22Rv1 (cell line): ENCODE data around the gene NEK10.
A peak's percentile ranks its signal among the peaks of the same experiment; 100 is the strongest.

Source experiments
- H3K27ac ChIP-seq: fragments of 450-650 bp; 2 replicates; pipeline ENCODE4 v1.5.1; 2017
- ZFX ChIP-seq: fragments of 450-650 bp; IDR thresholded peaks from 2 replicates; pipeline ENCODE4 v1.6.1; 2017; ENCODE audit warnings: antibody characterized with exemption, borderline replicate concordance
- TF ChIP-seq, protein P1 (sequence below): fragments of 450-650 bp; IDR thresholded peaks from 2 replicates; pipeline ENCODE4 v1.5.1; 2017; ENCODE audit warnings: mild to moderate bottlenecking

Gene NEK10

DNA sequence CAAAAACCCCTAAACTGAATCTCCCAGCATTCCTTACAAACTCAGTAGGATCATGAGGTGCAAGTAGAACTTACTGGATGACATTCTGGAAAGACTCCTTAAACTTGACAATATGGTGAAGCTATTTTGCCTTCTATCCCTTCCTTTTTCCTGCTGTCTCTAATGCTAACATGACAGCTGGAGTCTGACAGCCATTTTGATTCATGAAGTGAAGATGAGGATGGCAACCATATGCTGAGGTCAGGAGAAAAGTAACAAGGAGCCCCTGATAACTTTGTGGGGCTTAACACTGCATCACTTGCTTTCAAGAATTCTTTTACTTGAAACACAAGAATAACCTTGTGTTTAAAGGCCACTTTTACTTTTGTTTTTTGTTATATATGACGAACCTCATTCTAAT lies 15.0 kb upstream of the NEK10 start:
- no peak overlapping the region for H3K27ac ChIP-seq
- TF ChIP-seq, protein P1, sequence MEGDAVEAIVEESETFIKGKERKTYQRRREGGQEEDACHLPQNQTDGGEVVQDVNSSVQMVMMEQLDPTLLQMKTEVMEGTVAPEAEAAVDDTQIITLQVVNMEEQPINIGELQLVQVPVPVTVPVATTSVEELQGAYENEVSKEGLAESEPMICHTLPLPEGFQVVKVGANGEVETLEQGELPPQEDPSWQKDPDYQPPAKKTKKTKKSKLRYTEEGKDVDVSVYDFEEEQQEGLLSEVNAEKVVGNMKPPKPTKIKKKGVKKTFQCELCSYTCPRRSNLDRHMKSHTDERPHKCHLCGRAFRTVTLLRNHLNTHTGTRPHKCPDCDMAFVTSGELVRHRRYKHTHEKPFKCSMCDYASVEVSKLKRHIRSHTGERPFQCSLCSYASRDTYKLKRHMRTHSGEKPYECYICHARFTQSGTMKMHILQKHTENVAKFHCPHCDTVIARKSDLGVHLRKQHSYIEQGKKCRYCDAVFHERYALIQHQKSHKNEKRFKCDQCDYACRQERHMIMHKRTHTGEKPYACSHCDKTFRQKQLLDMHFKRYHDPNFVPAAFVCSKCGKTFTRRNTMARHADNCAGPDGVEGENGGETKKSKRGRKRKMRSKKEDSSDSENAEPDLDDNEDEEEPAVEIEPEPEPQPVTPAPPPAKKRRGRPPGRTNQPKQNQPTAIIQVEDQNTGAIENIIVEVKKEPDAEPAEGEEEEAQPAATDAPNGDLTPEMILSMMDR = no peak
- no peak for TF ChIP-seq ZFX

DNA sequence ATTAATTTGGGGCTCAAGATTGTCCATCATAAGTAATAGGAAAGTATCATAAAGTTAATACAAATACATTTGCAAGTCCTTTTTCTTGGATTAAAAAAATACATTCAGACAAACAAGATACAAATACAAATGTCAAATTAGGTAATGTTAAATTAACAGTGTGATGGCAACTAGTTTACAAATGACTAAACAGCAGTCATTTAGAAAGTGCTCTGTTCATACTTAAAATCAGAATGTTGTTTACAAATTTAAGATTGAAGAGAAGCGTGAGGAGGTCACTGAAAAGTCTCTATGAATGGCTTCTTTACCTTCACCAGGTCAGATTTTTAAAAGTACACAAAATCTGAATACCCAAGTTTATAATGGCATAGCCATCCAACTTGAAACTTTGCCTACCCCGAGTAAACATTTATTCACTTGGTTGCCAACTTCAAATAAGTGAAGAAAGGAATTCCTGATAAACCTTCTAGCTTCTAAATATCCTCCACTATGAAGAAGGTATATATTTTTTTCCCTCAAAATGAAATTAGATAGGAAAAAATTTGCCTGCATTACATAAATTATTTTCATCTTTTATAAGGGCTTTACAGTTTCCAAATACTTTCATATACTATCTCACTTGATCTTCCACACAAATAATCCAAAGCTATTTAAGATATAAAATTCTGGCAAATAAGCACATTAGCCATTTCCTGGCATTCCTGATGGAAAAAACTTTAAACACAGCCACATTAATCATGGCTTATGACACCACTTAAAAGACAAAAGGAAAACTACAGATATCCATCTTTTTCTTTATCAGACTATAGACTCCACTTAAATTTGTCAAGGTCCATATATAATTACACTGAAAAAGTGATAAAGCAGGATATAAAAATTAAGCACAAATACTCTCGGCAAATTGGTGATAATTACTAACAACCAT lies 11.5 kb upstream of the NEK10 start:
- TF ChIP-seq ZFX = no peak
- TF ChIP-seq, protein P1 = no peak
- H3K27ac ChIP-seq = no peak overlapping the region

DNA sequence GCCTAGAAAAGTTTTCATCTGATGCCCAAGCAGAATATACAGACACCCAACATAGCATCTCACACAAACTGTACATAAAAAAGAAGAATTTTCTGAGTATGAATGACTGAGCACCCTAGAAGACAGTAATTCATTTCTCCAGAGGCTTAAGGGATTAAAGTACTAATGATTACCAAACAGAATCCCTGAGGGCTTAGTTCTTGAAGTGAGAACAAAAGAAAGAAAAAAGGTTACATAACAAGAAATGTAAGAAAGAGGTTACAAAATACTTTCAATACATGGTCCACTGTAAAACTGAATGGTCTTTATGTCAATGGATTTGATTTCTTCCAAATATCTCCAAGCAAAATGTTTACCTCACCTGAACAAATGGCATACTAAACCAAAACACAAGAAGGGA lies 9.1 kb upstream of the NEK10 start:
- TF ChIP-seq ZFX = no peak
- TF ChIP-seq, protein P1 = no peak
- no peak overlapping the region for H3K27ac ChIP-seq

DNA sequence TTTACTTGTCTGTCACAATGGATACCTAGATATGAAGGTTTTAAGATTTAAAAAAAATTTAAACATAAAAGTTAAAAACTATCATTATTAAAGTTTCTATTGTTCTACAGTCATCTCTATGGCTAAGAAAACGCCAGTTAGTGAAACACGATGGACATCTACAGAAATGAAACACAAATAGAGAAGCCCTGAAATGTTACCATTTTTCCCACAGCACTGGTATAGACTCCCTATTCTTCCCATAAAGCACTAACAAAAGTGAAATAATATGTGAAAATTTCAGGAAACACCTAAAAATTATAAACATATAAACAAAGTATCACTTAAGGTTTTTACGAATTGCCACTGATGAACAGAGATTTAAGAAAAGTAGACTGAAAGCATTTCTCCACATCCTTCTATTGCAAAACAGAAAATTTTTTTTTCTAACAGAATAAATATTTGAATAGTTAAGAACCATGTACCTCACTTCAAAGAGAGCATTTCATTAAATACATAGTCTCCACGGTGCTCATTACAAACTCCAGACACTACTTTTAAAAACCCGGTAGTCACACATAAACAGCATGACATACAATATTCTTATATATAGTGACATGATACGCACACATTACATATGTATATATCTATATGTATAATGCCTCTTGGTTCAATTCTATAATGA lies 7.1 kb upstream of the NEK10 start:
- TF ChIP-seq, protein P1 = no peak
- no peak for TF ChIP-seq ZFX

DNA sequence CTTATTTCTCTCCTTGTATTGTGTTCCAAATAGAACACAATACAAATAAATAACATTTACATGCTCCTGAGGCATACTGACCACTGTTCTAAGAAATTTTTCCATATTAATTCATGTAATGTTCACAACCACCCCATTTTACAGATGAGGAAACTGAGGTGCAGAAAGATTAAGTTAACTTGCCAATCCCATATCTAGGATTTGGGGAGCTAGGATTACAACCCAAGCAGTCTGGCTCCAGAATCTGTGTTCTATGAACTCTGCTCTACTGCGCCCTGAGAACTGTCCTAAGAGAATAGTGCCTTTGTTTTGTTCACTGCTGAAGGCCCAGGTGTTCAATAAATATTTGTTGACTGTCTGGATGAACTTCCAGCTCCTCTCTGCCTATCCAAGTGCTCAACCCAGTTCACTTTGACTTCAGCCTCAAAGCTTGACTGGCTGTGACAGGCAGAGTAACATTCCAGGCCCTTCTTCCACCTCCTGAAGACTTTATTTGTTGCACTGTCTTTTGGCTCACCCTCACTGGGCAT lies 3.1 kb downstream of the NEK10 start:
- H3K27ac ChIP-seq = no peak overlapping the region
- TF ChIP-seq ZFX = no peak
- TF ChIP-seq, protein P1 = no peak

More for the DNA sequence above, 7.1 kb upstream of the NEK10 start:
- H3K27ac ChIP-seq = no peak overlapping the region

DNA sequence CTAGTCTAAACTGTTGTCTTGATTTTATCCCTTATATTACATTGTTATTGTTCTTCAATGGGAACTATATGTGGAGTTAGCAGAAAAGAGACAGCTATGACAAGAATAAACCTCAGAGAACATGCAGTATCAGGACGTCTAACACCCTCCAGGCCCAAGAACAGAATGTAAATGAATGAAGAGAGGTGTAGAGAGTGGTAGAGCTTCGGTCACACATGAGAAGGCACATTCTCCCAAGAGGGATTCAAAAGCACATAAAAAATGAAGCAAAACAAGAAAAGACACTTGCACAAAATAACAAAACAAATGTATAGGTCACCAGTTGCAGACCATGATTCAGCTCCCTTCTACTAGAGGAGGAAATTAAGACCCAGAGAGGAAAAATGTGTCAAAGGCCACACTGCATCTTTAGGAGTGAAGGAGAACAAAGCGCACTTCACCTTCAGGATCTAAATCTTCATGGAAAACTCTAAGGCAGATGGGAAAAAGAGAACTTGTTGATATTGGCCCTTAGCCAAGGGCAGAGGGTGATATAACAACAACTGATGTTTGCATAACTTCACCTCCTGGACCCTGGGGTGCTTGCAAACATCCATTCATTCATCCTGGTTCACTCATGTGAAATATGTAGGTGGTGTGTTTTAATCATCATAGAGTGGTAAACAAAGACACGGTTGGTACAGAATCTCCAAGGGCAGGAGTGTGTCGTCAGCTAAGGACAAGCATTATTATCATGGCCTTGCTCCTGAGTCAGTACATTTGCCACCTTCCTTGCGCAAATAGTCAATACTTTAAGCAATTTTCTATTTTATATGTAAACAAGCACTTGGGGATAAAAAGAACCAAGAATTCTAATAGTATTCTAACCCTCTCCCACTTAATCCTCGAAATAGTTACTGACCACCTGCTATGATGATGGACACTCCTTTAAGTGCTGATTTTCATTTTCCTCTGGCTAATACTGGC lies 8.8 kb downstream of the NEK10 start:
- peak overlapping the region; percentile 9; the same call in 1 of the 2 replicates for H3K27ac ChIP-seq
- TF ChIP-seq, protein P1 = no peak
- no peak for TF ChIP-seq ZFX
